ENCODE measurements around the gene IFI27L1.

DNA sequence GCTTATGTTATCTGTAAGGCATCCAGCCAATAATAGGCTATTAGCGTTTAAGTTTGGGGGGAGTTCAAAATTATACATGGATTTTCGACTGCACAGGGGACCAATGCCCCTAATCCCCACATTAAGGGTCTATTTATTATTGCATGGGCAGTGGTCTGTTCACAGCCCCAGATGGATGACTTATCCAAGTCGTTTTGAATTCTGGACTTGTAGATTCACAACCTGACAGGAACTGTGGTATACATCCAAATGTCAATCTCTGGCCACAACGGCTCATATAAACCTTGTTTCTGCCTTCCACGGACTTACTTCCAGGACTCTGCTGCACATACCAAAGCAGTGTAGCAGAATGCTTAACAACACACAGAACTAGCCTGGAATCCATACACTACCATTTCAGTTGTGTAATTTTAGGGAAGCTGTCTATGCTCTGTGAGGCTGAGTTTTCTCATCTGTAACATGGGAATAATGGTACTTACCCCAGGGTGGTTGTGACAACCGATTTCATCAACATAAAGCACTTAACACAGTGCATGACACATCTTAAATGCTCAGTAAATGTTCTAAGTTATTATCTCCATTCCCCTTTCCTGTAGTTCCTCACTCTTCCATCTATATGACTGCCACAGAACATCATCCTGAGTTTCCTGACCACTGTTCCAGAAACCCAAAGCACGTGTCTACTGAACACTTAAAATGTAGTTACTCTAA lies 3.8 kb upstream of the IFI27L1 start:
- TF ChIP-seq CTCF (IDR thresholded peaks at IDR 0.05): no peak
- TF ChIP-seq POLR2A (IDR thresholded peaks at IDR 0.05): no peak

Measured in vagina (tissue), 2 donors.